HepG2 (cell line): ENCODE measurements around the gene ABHD3. TPM values are rescaled to one million over a fixed set of nuclear protein-coding genes. Genes with fewer than 3 reads are reported as not detected.
A peak's percentile ranks its signal among the peaks of the same experiment; 100 is the strongest.

ENCODE experiments used
- ARID4A ChIP-seq: sonication (generic); formaldehyde crosslinking; IDR thresholded peaks from 2 replicates; pipeline ENCODE4 v1.5.0; 2020; ENCODE audit warnings: mild to moderate bottlenecking, missing genetic modification reagents, borderline replicate concordance
- ARNT ChIP-seq: fragments of 450-650 bp; IDR thresholded peaks from 2 replicates; pipeline ENCODE4 v1.6.1; 2017
- EZH2 ChIP-seq: conservative IDR thresholded peaks from 2 replicates; pipeline ENCODE4 v1.6.1; 2012; ENCODE audit warnings: mild to moderate bottlenecking, low read depth, low read length, moderate library complexity
- HES4 ChIP-seq: sonication (generic); formaldehyde crosslinking; IDR thresholded peaks from 2 replicates; pipeline ENCODE4 v1.9.0; 2021; ENCODE audit warnings: mild to moderate bottlenecking, missing genetic modification reagents, borderline replicate concordance
- KLF13 ChIP-seq: sonication (generic); formaldehyde crosslinking; IDR thresholded peaks from 2 replicates; pipeline ENCODE4 v1.4.0; 2020; ENCODE audit warnings: mild to moderate bottlenecking, missing genetic modification reagents
- MEIS2 ChIP-seq: sonication (generic); formaldehyde crosslinking; IDR thresholded peaks from 2 replicates; pipeline ENCODE4 v1.9.0; 2021; ENCODE audit warnings: mild to moderate bottlenecking, missing genetic modification reagents
- MTA1 ChIP-seq: sonication (generic); formaldehyde crosslinking; IDR thresholded peaks from 2 replicates; pipeline ENCODE4 v1.4.0; 2020; ENCODE audit warnings: missing genetic modification reagents, mild to moderate bottlenecking, borderline replicate concordance
- MXI1 ChIP-seq: IDR thresholded peaks from 3 replicates; pipeline ENCODE4 v1.6.1; 2012; ENCODE audit warnings: low read depth, low read length, inconsistent platforms, borderline replicate concordance
- MYC ChIP-seq: sonication (generic); formaldehyde crosslinking; IDR thresholded peaks from 2 replicates; pipeline ENCODE4 v1.9.0; 2021; ENCODE audit warnings: missing genetic modification reagents, borderline replicate concordance
- NFKBIZ ChIP-seq: IDR thresholded peaks from 2 replicates; pipeline ENCODE4 v1.6.1; 2018; ENCODE audit warnings: missing genetic modification reagents, missing compliant biosample characterization
- NR2C2 ChIP-seq: sonication (generic); formaldehyde crosslinking; IDR thresholded peaks from 2 replicates; pipeline ENCODE4 v1.4.0; 2020; ENCODE audit warnings: missing genetic modification reagents, mild to moderate bottlenecking, moderate library complexity, borderline replicate concordance
- NR3C1 ChIP-seq: sonication (generic); formaldehyde crosslinking; IDR thresholded peaks from 2 replicates; pipeline ENCODE4 v1.4.0; 2020; ENCODE audit warnings: missing genetic modification reagents
- PCBP2 ChIP-seq: fragments of 200-400 bp; formaldehyde crosslinking; optimal IDR thresholded peaks from 2 replicates; pipeline ENCODE3; 2018; ENCODE audit warnings: low read length, low read depth; ENCODE audit not compliant: poor library complexity, severe bottlenecking
- SALL2 ChIP-seq: sonication (generic); formaldehyde crosslinking; IDR thresholded peaks from 2 replicates; pipeline ENCODE4 v1.8.1; 2023; ENCODE audit warnings: mild to moderate bottlenecking, missing genetic modification reagents, inconsistent platforms
- U2AF2 ChIP-seq: fragments of 200-400 bp; formaldehyde crosslinking; IDR thresholded peaks from 2 replicates; pipeline ENCODE4 v1.6.1; 2017; ENCODE audit warnings: low read depth, mild to moderate bottlenecking, low read length
- ZBTB46 ChIP-seq: sonication (generic); formaldehyde crosslinking; IDR thresholded peaks from 2 replicates; pipeline ENCODE4 v1.4.0; 2020; ENCODE audit warnings: mild to moderate bottlenecking, missing genetic modification reagents, borderline replicate concordance
- ZGPAT ChIP-seq: IDR thresholded peaks from 2 replicates; pipeline ENCODE4 v1.6.1; 2016; ENCODE audit warnings: mild to moderate bottlenecking
- ZNF10 ChIP-seq: sonication (generic); formaldehyde crosslinking; IDR thresholded peaks from 2 replicates; pipeline ENCODE4 v1.4.0; 2020; ENCODE audit warnings: mild to moderate bottlenecking, low read depth, missing genetic modification reagents, borderline replicate concordance
- ZNF329 ChIP-seq: sonication (generic); formaldehyde crosslinking; IDR thresholded peaks from 2 replicates; pipeline ENCODE4 v1.9.0; 2021; ENCODE audit warnings: low read depth, mild to moderate bottlenecking, missing genetic modification reagents
- ZNF567 ChIP-seq: sonication (generic); formaldehyde crosslinking; IDR thresholded peaks from 2 replicates; pipeline ENCODE4 v1.8.1; 2023; ENCODE audit warnings: mild to moderate bottlenecking, missing genetic modification reagents, borderline replicate concordance
- polyA plus RNA-seq, 8 experiments: library from polyadenylated mRNA; depleted of rRNA in 3 of 8; stranded (reverse) in 7 of 8; unstranded in 1 of 8; fragments of >200 nt; fragmentation: Illumina TruSeq in 4 of 8; extraction: Trizol in 4 of 8; gene quantifications; 2 replicates each; pipeline versions ENCODE4 v1.2.1 to v1.2.3, GENCODE V29; 2011 to 2016; ENCODE audit warnings: low read depth in 4 of 8, missing spikeins in 1 of 8, mixed read lengths in 1 of 8; ENCODE audit not compliant: insufficient read depth in 1 of 8
- total RNA-seq, 5 experiments: library from RNA; depleted of rRNA; stranded (reverse); fragments of >200 nt; fragmentation: Illumina TruSeq; extraction: Trizol; gene quantifications; 2 replicates each; pipeline ENCODE4 v1.2.3, GENCODE V29; 2016; ENCODE audit warnings: low read depth in 1 of 5
- TF ChIP-seq, protein P1 (sequence below): sonication (generic); formaldehyde crosslinking; IDR thresholded peaks from 2 replicates; pipeline ENCODE4 v1.5.1; 2020; ENCODE audit warnings: mild to moderate bottlenecking, moderate library complexity, missing genetic modification reagents

Gene ABHD3
- total and polyA plus RNA-seq, 2 of the 13 experiments (the other 11 are each of a cell fraction or from before 2014, with no cell fraction given): 32.1 to 40.2 TPM

- no peak for TF ChIP-seq ARNT
- TF ChIP-seq U2AF2: no peak
- TF ChIP-seq NFKBIZ: no peak
- no peak for TF ChIP-seq MXI1
- TF ChIP-seq PCBP2: no peak
- no peak for TF ChIP-seq HES4 (CRISPR knock-in tag)
- no peak for TF ChIP-seq MTA1 (CRISPR knock-in tag)
- no peak for TF ChIP-seq KLF13 (CRISPR knock-in tag)
- no peak for TF ChIP-seq MYC (CRISPR knock-in tag)
- TF ChIP-seq NR2C2 (CRISPR knock-in tag): no peak
- no peak for TF ChIP-seq ZNF329 (CRISPR knock-in tag)
- no peak for TF ChIP-seq SALL2
- no peak for TF ChIP-seq ZNF567 (CRISPR knock-in tag)
- no peak for TF ChIP-seq ZNF10
- TF ChIP-seq, protein P1, sequence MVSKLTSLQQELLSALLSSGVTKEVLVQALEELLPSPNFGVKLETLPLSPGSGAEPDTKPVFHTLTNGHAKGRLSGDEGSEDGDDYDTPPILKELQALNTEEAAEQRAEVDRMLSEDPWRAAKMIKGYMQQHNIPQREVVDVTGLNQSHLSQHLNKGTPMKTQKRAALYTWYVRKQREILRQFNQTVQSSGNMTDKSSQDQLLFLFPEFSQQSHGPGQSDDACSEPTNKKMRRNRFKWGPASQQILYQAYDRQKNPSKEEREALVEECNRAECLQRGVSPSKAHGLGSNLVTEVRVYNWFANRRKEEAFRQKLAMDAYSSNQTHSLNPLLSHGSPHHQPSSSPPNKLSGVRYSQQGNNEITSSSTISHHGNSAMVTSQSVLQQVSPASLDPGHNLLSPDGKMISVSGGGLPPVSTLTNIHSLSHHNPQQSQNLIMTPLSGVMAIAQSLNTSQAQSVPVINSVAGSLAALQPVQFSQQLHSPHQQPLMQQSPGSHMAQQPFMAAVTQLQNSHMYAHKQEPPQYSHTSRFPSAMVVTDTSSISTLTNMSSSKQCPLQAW: peak; percentile 76; the same call in 1 of the 2 replicates
- TF ChIP-seq MEIS2 (CRISPR knock-in tag): no peak
- no peak for TF ChIP-seq EZH2
- TF ChIP-seq ZBTB46 (CRISPR knock-in tag): no peak
- TF ChIP-seq ARID4A: peak; percentile 51
- no peak for TF ChIP-seq NR3C1 (CRISPR knock-in tag)
- 0 out of 2 replicates have a peak, but pooled peaks have one; percentile 57 for TF ChIP-seq ZGPAT
Observed at GRCh38 chr18:21686282-21687105, 18.1 kb downstream of the ABHD3 start (continued).
